Endothelial cell of umbilical vein (primary cell): ENCODE measurements around the gene ZNF777. TPM values are rescaled to one million over a fixed set of nuclear protein-coding genes. Genes with fewer than 3 reads are reported as not detected.

Source experiments
- BruUV-seq: library from RNA; stranded (reverse); fragments of 400-500 nt; replicated peaks from 2 replicates; lab custom pipeline; 2021; lab: Mats Ljungman, UMichigan
- CTCF ChIA-PET: fragments of 300-600, 350-600 bp; sonication (Branson Sonifier 250); formaldehyde crosslinking; loops from one replicate; lab custom pipeline; 2021; ENCODE audit warnings: antibody characterized with exemption, inconsistent platforms; lab: Charles Lee
- POLR2A ChIA-PET: fragments of 300-600, 350-600 bp; sonication (Branson Sonifier 250); formaldehyde crosslinking; loops from one replicate; lab custom pipeline; 2021; ENCODE audit warnings: antibody characterized with exemption, inconsistent platforms; lab: Charles Lee
- DNase-seq: peaks from one replicate; pipeline ENCODE4 v3.0.0-alpha.2; 2011; ENCODE audit warnings: low read depth, low spot score
- FAIRE-seq: peaks from 2 replicates; lab custom pipeline; 2011; peaks lifted over from hg19 to GRCh38; lab: Jason Lieb, UNC
- H2AFZ ChIP-seq: 2 replicates; pipeline ENCODE4 v1.6.0; 2012; ENCODE audit warnings: low read depth, low read length, control low read depth, inconsistent platforms
- H3K27ac ChIP-seq: 2 replicates; pipeline ENCODE4 v1.5.1; 2011; ENCODE audit warnings: low read depth, mild to moderate bottlenecking, control low read depth, low read length, moderate library complexity; ENCODE audit not compliant: insufficient read depth
- H3K27me3 ChIP-seq, 2 experiments: 2 replicates each; pipeline versions ENCODE4 v1.6.0 to v1.6.1; 2011; ENCODE audit warnings: low read length in 2 of 2, mixed read lengths in 1 of 2; ENCODE audit not compliant: control insufficient read depth in 2 of 2, insufficient read depth in 2 of 2
- H3K36me3 ChIP-seq, 2 experiments: 2 replicates in 1 of 2; 3 replicates in 1 of 2; pipeline ENCODE4 v1.5.1; 2011; ENCODE audit warnings: low read length in 2 of 2, mild to moderate bottlenecking in 1 of 2, moderate library complexity in 1 of 2; ENCODE audit not compliant: control insufficient read depth in 2 of 2, insufficient read depth in 2 of 2; ENCODE audit errors: extremely low read depth in 1 of 2
- H3K4me1 ChIP-seq: 3 replicates; pipeline ENCODE4 v1.5.1; 2011; ENCODE audit warnings: mild to moderate bottlenecking, low read length; ENCODE audit not compliant: control insufficient read depth, insufficient read depth; ENCODE audit errors: extremely low read depth
- H3K4me2 ChIP-seq: 2 replicates; pipeline ENCODE4 v1.6.1; 2011; ENCODE audit warnings: low read length, control low read depth, mixed read lengths; ENCODE audit not compliant: insufficient read depth
- H3K4me3 ChIP-seq, 3 experiments: fragments of 200-600 bp in 1 of 3; sonication (generic), shearing (Covaris generic) in 1 of 3; replicated peaks in 1 of 3; 2 replicates each; pipeline ENCODE4 v1.5.1; 2011 to 2016; ENCODE audit warnings: control low read depth in 3 of 3, low read length in 3 of 3, mild to moderate bottlenecking in 2 of 3, inconsistent platforms in 1 of 3, low read depth in 1 of 3, moderate library complexity in 1 of 3; ENCODE audit not compliant: insufficient read depth in 1 of 3
- H3K79me2 ChIP-seq: 2 replicates; pipeline ENCODE4 v1.6.0; 2012; ENCODE audit warnings: low read length, inconsistent platforms; ENCODE audit not compliant: control insufficient read depth, insufficient read depth
- H3K9ac ChIP-seq: replicated peaks from 2 replicates; pipeline ENCODE3; 2011; ENCODE audit warnings: low read length, control low read depth; ENCODE audit not compliant: insufficient read depth; ENCODE audit errors: extremely low read depth
- H3K9me1 ChIP-seq: replicated peaks from 3 replicates; pipeline ENCODE4 v1.6.0; 2011; ENCODE audit warnings: mild to moderate bottlenecking, low read length; ENCODE audit not compliant: control insufficient read depth, insufficient read depth; ENCODE audit errors: extremely low read depth
- H3K9me3 ChIP-seq: replicated peaks from 2 replicates; pipeline ENCODE4 v1.5.1; 2012; ENCODE audit warnings: low read length, inconsistent platforms; ENCODE audit not compliant: control insufficient read depth, insufficient read depth
- H4K20me1 ChIP-seq: replicated peaks from 2 replicates; pipeline ENCODE3; 2011; ENCODE audit warnings: mild to moderate bottlenecking, low read length; ENCODE audit not compliant: control insufficient read depth, insufficient read depth; ENCODE audit errors: extremely low read depth
- EZH2 ChIP-seq: IDR thresholded peaks from 2 replicates; pipeline ENCODE4 v1.6.1; 2012; ENCODE audit warnings: borderline replicate concordance, low read depth, mild to moderate bottlenecking, moderate library complexity, low read length, inconsistent platforms; ENCODE audit not compliant: severe bottlenecking
- FOS ChIP-seq: IDR thresholded peaks from 2 replicates; pipeline ENCODE4 v1.6.1; 2011; ENCODE audit warnings: mild to moderate bottlenecking, low read length, moderate library complexity, borderline replicate concordance; ENCODE audit not compliant: insufficient read depth
- GATA2 ChIP-seq: IDR thresholded peaks from 2 replicates; pipeline ENCODE4 v1.7.0; 2011; ENCODE audit warnings: low read depth, mild to moderate bottlenecking, moderate library complexity, mixed read lengths, low read length; ENCODE audit not compliant: insufficient read length, insufficient read depth
- JUN ChIP-seq: IDR thresholded peaks from 2 replicates; pipeline ENCODE4 v1.6.1; 2011; ENCODE audit warnings: borderline replicate concordance, low read depth; ENCODE audit not compliant: insufficient read length, insufficient read depth
- MAX ChIP-seq: IDR thresholded peaks from 2 replicates; pipeline ENCODE4 v1.6.1; 2011; ENCODE audit not compliant: insufficient read depth, insufficient read length
- MYC ChIP-seq: IDR thresholded peaks from one replicate; pipeline ENCODE4 v1.6.1; 2011; ENCODE audit warnings: mild to moderate bottlenecking, low read depth, low read length
- POLR2A ChIP-seq: IDR thresholded peaks from 2 replicates; pipeline ENCODE4 v1.6.1; 2012; ENCODE audit warnings: low read depth, mild to moderate bottlenecking, control low read depth, low read length
- POLR2AphosphoS5 ChIP-seq: IDR thresholded peaks from 2 replicates; pipeline ENCODE4 v1.6.1; 2012; ENCODE audit warnings: low read depth, mild to moderate bottlenecking, control low read depth, low read length, moderate library complexity; ENCODE audit not compliant: insufficient read depth
- dilution Hi-C: fragments of 300-500 bp; cut with MboI; formaldehyde crosslinking; loops from one replicate; pipeline ENCODE4 v1.15.0; 2019; ENCODE audit warnings: low sequenced_read_pairs; ENCODE audit not compliant: extremely low pct_ligation_motif_present
- intact Hi-C: fragments of 100-400 bp; cut with micrococcal nuclease; formaldehyde crosslinking; loops from one replicate; pipeline ENCODE4 v1.10.0; 2022
- polyA plus RNA-seq, 4 experiments: library from polyadenylated mRNA; depleted of rRNA in 3 of 4; stranded (reverse) in 3 of 4; unstranded in 1 of 4; fragments of >200 nt; gene quantifications; 2 replicates each; pipeline versions ENCODE4 v1.2.1 to v1.2.3, GENCODE V29; 2011 to 2012; ENCODE audit warnings: missing spikeins in 1 of 4
- total RNA-seq: library from RNA; stranded (reverse); gene quantifications from 2 replicates; pipeline ENCODE4 v1.2.3, GENCODE V29; 2021
- TF ChIP-seq, protein P1 (sequence below), 2 donors: IDR thresholded peaks; 1 replicate in 1 of 2; 2 replicates in 1 of 2; pipeline ENCODE4 v1.5.1; 2011; ENCODE audit warnings: low read length in 2 of 2, mild to moderate bottlenecking in 2 of 2, moderate library complexity in 2 of 2, control low read depth in 1 of 2, inconsistent platforms in 1 of 2, low read depth in 1 of 2; ENCODE audit not compliant: insufficient read depth in 1 of 2; ENCODE audit errors: extremely low read depth in 1 of 2

ZNF777 gene
- total and polyA plus RNA-seq, 2 donors (not counting 3 experiments of a cell fraction or from before 2014, with no cell fraction given) = 7.4 to 11.1 TPM

DNA sequence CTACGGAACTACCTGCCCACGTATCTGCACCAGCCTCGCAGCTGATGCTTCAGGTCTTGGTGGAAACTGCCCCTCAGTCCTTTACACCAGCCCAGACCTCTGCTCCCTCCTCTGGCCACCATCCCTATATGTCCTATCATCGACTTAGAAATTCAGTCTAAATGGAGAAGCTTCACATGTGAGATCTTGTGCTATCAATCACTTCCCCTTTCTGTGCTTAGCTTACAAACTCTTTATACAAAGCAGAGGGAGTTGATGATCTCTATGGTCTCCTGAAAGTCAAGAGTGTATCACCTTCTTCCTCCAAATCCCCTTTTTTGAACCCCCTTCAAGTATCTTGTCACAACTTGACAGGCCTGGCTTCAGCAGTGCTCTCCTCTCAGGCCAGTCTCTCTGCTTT, 30.7 kb downstream of the ZNF777 start:
- H2AFZ ChIP-seq = no peak overlapping the region
- peak; percentile 12 for FAIRE-seq
- dilution Hi-C loops = no loop called here

More for the DNA sequence above, 30.7 kb downstream of the ZNF777 start:
- no peak for DNase-seq
- BruUV-seq = no TSS peak
- no peak overlapping the region for H3K4me2 ChIP-seq
- no peaks in the 10 kb centered on the region for H3K4me1 ChIP-seq
- H3K9me3 ChIP-seq = no peaks in the 10 kb centered on the region
- no peaks in the 10 kb centered on the region for H3K27me3 ChIP-seq
- no peak for TF ChIP-seq POLR2AphosphoS5
- TF ChIP-seq, protein P1, sequence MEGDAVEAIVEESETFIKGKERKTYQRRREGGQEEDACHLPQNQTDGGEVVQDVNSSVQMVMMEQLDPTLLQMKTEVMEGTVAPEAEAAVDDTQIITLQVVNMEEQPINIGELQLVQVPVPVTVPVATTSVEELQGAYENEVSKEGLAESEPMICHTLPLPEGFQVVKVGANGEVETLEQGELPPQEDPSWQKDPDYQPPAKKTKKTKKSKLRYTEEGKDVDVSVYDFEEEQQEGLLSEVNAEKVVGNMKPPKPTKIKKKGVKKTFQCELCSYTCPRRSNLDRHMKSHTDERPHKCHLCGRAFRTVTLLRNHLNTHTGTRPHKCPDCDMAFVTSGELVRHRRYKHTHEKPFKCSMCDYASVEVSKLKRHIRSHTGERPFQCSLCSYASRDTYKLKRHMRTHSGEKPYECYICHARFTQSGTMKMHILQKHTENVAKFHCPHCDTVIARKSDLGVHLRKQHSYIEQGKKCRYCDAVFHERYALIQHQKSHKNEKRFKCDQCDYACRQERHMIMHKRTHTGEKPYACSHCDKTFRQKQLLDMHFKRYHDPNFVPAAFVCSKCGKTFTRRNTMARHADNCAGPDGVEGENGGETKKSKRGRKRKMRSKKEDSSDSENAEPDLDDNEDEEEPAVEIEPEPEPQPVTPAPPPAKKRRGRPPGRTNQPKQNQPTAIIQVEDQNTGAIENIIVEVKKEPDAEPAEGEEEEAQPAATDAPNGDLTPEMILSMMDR (IDR thresholded peaks at IDR 0.05; ENCODE audit: extremely low read depth in 1 of 2, insufficient read depth in 1 of 2, low read depth in 1 of 2, low read length in 2 of 2) = no peak
- no peak for TF ChIP-seq POLR2A
- no peak for TF ChIP-seq MAX
- no peak for TF ChIP-seq JUN
- no peak for TF ChIP-seq EZH2
- no peak for TF ChIP-seq GATA2
- no peak for TF ChIP-seq MYC
- no peak for TF ChIP-seq FOS
- no peak overlapping the region for H3K4me3 ChIP-seq
- H3K36me3 ChIP-seq = peaks cover 4 to 12% of the 10 kb centered on the region in 2 experiments
- H3K9me1 ChIP-seq = no peaks in the 10 kb centered on the region
- H3K27ac ChIP-seq = no peak overlapping the region
- no peak overlapping the region for H3K9ac ChIP-seq
- no peaks in the 10 kb centered on the region for H3K79me2 ChIP-seq
- ChIA-PET POLR2A (no interaction called here), CTCF (interaction anchor here (0.9 to 1.6 kb wide), 3 partner anchors 30 to 120 kb away, joined by 3 to 6 read pairs (median 3); partner anchors contain the start of gene ZNF777)
- H4K20me1 ChIP-seq = no peaks in the 10 kb centered on the region
- intact Hi-C loops = no loop called here
